GM19397 (cell line): Measurements from ENCODE around the gene ELF4.

Experiments
- ATAC-seq: cut with Tn5 transposase; IDR thresholded peaks from one replicate; pipeline ENCODE4 v1.9.1; 2021; ENCODE audit warnings: mild to moderate bottlenecking, moderate library complexity; ENCODE audit not compliant: unreplicated experiment

Gene ELF4

GRCh38 chrX:130051176-130051845 is 59.0 kb downstream of the ELF4 start:
- no peak for ATAC-seq

GRCh38 chrX:130049821-130050220 is 60.5 kb downstream of the ELF4 start:
- ATAC-seq = no peak

GRCh38 chrX:130048686-130049222 is 61.5 kb downstream of the ELF4 start:
- ATAC-seq = no peak

GRCh38 chrX:130047416-130047815 is 62.9 kb downstream of the ELF4 start:
- ATAC-seq = no peak

GRCh38 chrX:130039847-130040246 is 70.5 kb downstream of the ELF4 start:
- ATAC-seq = no peak

- no peak for ATAC-seq
These were observed 76.1 kb downstream of the ELF4 start for GRCh38 chrX:130034178-130034577.

GRCh38 chrX:130032552-130032951 is 77.7 kb downstream of the ELF4 start:
- no peak for ATAC-seq

- ATAC-seq = no peak
These were observed 79.5 kb downstream of the ELF4 start for GRCh38 chrX:130030826-130031225.

GRCh38 chrX:130028196-130028595 is 82.1 kb downstream of the ELF4 start:
- ATAC-seq = no peak

- no peak for ATAC-seq
These were observed 82.7 kb downstream of the ELF4 start for GRCh38 chrX:130027569-130027968.

GRCh38 chrX:130025256-130025655 is 85.0 kb downstream of the ELF4 start:
- ATAC-seq = no peak

GRCh38 chrX:130024127-130024526 is 86.2 kb downstream of the ELF4 start:
- peak; percentile 98 for ATAC-seq

GRCh38 chrX:130020661-130021324 is 89.5 kb downstream of the ELF4 start:
- ATAC-seq = no peak

- ATAC-seq = no peak
These were observed 92.2 kb downstream of the ELF4 start for GRCh38 chrX:130018143-130018542.

- no peak for ATAC-seq
These were observed 95.1 kb downstream of the ELF4 start for GRCh38 chrX:130015181-130015580.
